Colon (tissue), 2 donors: Measurements from ENCODE around the gene GNL3.

Experiments used
- FAIRE-seq: peaks from 2 replicates; lab custom pipeline; 2012; peaks lifted over from hg19 to GRCh38; lab: Jason Lieb, UNC
- donor health status: control.
- donor health status: control.

GNL3 gene

GRCh38 chr3:52688266-52688665 is 2.4 kb downstream of the GNL3 start:
- no peak for FAIRE-seq

GRCh38 chr3:52689151-52689550 is 3.3 kb downstream of the GNL3 start:
- FAIRE-seq = no peak

- no peak for FAIRE-seq
Observed at GRCh38 chr3:52690560-52690959, 4.7 kb downstream of the GNL3 start.

GRCh38 chr3:52693071-52693470 is 7.2 kb downstream of the GNL3 start:
- no peak for FAIRE-seq

- FAIRE-seq = no peak
Observed at GRCh38 chr3:52694528-52695189, 8.8 kb downstream of the GNL3 start.

- FAIRE-seq = no peak
Observed at GRCh38 chr3:52695798-52696671, 10.2 kb downstream of the GNL3 start.

GRCh38 chr3:52696830-52697631 is 11.2 kb downstream of the GNL3 start:
- FAIRE-seq = no peak

GRCh38 chr3:52697632-52697965 is 11.8 kb downstream of the GNL3 start:
- FAIRE-seq = no peak

GRCh38 chr3:52703341-52703740 is 17.5 kb downstream of the GNL3 start:
- no peak for FAIRE-seq

- FAIRE-seq = no peak
Observed at GRCh38 chr3:52704611-52705437, 19.0 kb downstream of the GNL3 start.

- no peak for FAIRE-seq
Observed at GRCh38 chr3:52705438-52705687, 19.5 kb downstream of the GNL3 start.

GRCh38 chr3:52705688-52706686 is 20.2 kb downstream of the GNL3 start, which contains the start of the genes GLT8D1 and SPCS1:
GLT8D1 (minus strand) TSS chr3:52705791; CDS start chr3:52700460, 5,331 bp downstream.
SPCS1 (plus strand) TSS chr3:52706106; CDS start chr3:52706247, 141 bp downstream.
- no peak for FAIRE-seq

- FAIRE-seq = no peak
Observed at GRCh38 chr3:52707585-52707984, 21.8 kb downstream of the GNL3 start.

GRCh38 chr3:52710512-52710911 is 24.7 kb downstream of the GNL3 start:
- no peak for FAIRE-seq

- no peak for FAIRE-seq
Observed at GRCh38 chr3:52712291-52713212, 26.7 kb downstream of the GNL3 start.

- no peak for FAIRE-seq
Observed at GRCh38 chr3:52714335-52715302, 28.8 kb downstream of the GNL3 start.

- no peak for FAIRE-seq
Observed at GRCh38 chr3:52715714-52716305, 30.0 kb downstream of the GNL3 start.

GRCh38 chr3:52719618-52720017 is 33.8 kb downstream of the GNL3 start:
- no peak for FAIRE-seq
